ENCODE measurements around the gene EZR.

EZR gene

GRCh38 chr6:158775832-158776231 lies 43.3 kb downstream of the EZR start:
- DNase-seq (ENCODE audit: low read depth in 2 of 2) = no peak

- DNase-seq (ENCODE audit: low read depth in 2 of 2) = no peak
Observed at GRCh38 chr6:158774717-158775449, 44.3 kb downstream of the EZR start.

GRCh38 chr6:158773581-158774449 lies 45.4 kb downstream of the EZR start:
- no peak for DNase-seq (ENCODE audit: low read depth in 2 of 2)

- DNase-seq (ENCODE audit: low read depth in 2 of 2) = no peak
Observed at GRCh38 chr6:158772851-158773371, 46.3 kb downstream of the EZR start.

- DNase-seq (ENCODE audit: low read depth in 2 of 2) = no peak
Observed at GRCh38 chr6:158772172-158772571, 47.0 kb downstream of the EZR start.

GRCh38 chr6:158771399-158772152 lies 47.6 kb downstream of the EZR start:
- no peak for DNase-seq (ENCODE audit: low read depth in 2 of 2)

- no peak for DNase-seq (ENCODE audit: low read depth in 2 of 2)
Observed at GRCh38 chr6:158770533-158771330, 48.4 kb downstream of the EZR start.

GRCh38 chr6:158769771-158770432 lies 49.3 kb downstream of the EZR start:
- DNase-seq (ENCODE audit: low read depth in 2 of 2) = no peak

- DNase-seq (ENCODE audit: low read depth in 2 of 2) = no peak
Observed at GRCh38 chr6:158769234-158769770, 49.9 kb downstream of the EZR start.

- DNase-seq (ENCODE audit: low read depth in 2 of 2) = no peak
Observed at GRCh38 chr6:158768436-158768835, 50.7 kb downstream of the EZR start.

- no peak for DNase-seq (ENCODE audit: low read depth in 2 of 2)
Observed at GRCh38 chr6:158767709-158768108, 51.5 kb downstream of the EZR start.

GRCh38 chr6:158766621-158767455 lies 52.3 kb downstream of the EZR start:
- no peak for DNase-seq (ENCODE audit: low read depth in 2 of 2)

- DNase-seq (ENCODE audit: low read depth in 2 of 2) = no peak
Observed at GRCh38 chr6:158765499-158766068, 53.6 kb downstream of the EZR start.

- DNase-seq (ENCODE audit: low read depth in 2 of 2) = no peak
Observed at GRCh38 chr6:158764926-158765325, 54.2 kb downstream of the EZR start.

GRCh38 chr6:158764183-158764849 lies 54.9 kb downstream of the EZR start:
- DNase-seq (ENCODE audit: low read depth in 2 of 2) = no peak

GRCh38 chr6:158763434-158764182 lies 55.6 kb downstream of the EZR start:
- no peak for DNase-seq (ENCODE audit: low read depth in 2 of 2)

- DNase-seq (ENCODE audit: low read depth in 2 of 2) = no peak
Observed at GRCh38 chr6:158762787-158763433, 56.3 kb downstream of the EZR start.

All from stimulated activated CD8-positive, alpha-beta memory T cell treated with anti-CD3 and anti-CD28 coated beads, Interleukin-15, amount 100 ng/mL, for 4 hours (primary cell).